Neural crest cell (in vitro differentiated cells): ENCODE data around the gene UGCG. TPM values are rescaled to one million over a fixed set of nuclear protein-coding genes. Genes with fewer than 3 reads are reported as not detected.

Source experiments
- DNase-seq: peaks from one replicate; pipeline ENCODE4 v3.0.0; 2021; ENCODE audit warnings: low read depth, mixed read lengths, low spot score
- H3K27ac Mint-ChIP-seq: one replicate; pipeline ENCODE4 v1.8.0; 2021; ENCODE audit warnings: mild to moderate bottlenecking, mixed read lengths; ENCODE audit not compliant: unreplicated experiment
- H3K27me3 Mint-ChIP-seq: 2 replicates; pipeline ENCODE4 v1.8.0; 2021; ENCODE audit warnings: low read depth, mild to moderate bottlenecking, mixed read lengths
- H3K36me3 Mint-ChIP-seq: 2 replicates; pipeline ENCODE4 v1.8.0; 2021; ENCODE audit warnings: low read depth, mild to moderate bottlenecking, mixed read lengths
- H3K4me1 Mint-ChIP-seq: 2 replicates; pipeline ENCODE4 v1.8.0; 2021; ENCODE audit warnings: mixed read lengths
- H3K4me3 Mint-ChIP-seq: one replicate; pipeline ENCODE4 v1.8.0; 2021; ENCODE audit warnings: mild to moderate bottlenecking, mixed read lengths
- H3K9me3 Mint-ChIP-seq: 2 replicates; pipeline ENCODE4 v1.8.0; 2021; ENCODE audit warnings: mixed read lengths
- CTCF ChIP-seq: fragments of 200-600 bp; sonication (generic); conservative IDR thresholded peaks from 2 replicates; pipeline ENCODE4 v1.5.0; 2021; ENCODE audit warnings: antibody characterized with exemption, mild to moderate bottlenecking
- total RNA-seq: library from RNA; stranded (reverse); gene quantifications from 2 replicates; pipeline ENCODE4 v1.2.1, GENCODE V29; 2021

Gene UGCG
- total RNA-seq, 1 donor from 2014 or later = 21.2 TPM

GRCh38 chr9:111922324-111923013, 25.9 kb downstream of the UGCG start:
- no peaks in the 10 kb centered on the region for H3K9me3 Mint-ChIP-seq
- H3K27me3 Mint-ChIP-seq = no peaks in the 10 kb centered on the region
- no peaks in the 10 kb centered on the region for H3K4me1 Mint-ChIP-seq
- TF ChIP-seq CTCF = no peak
- H3K27ac Mint-ChIP-seq = no peak overlapping the region
- H3K4me3 Mint-ChIP-seq = no peak overlapping the region
- DNase-seq = no peak
- peaks cover 5% of the 10 kb centered on the region for H3K36me3 Mint-ChIP-seq

GRCh38 chr9:111924281-111924680, 27.7 kb downstream of the UGCG start:
- DNase-seq = no peak
- no peak for TF ChIP-seq CTCF
- Mint-ChIP-seq H3K4me3 (no peak overlapping the region), H3K9me3 (no peaks in the 10 kb centered on the region), H3K36me3 (peaks cover 7% of the 10 kb centered on the region), H3K27me3 (no peaks in the 10 kb centered on the region), H3K27ac (no peak overlapping the region), H3K4me1 (no peaks in the 10 kb centered on the region)

- H3K27me3 Mint-ChIP-seq = no peaks in the 10 kb centered on the region
- H3K4me1 Mint-ChIP-seq = no peaks in the 10 kb centered on the region
- no peak overlapping the region for H3K27ac Mint-ChIP-seq
- peaks cover 4% of the 10 kb centered on the region for H3K36me3 Mint-ChIP-seq
- no peak overlapping the region for H3K4me3 Mint-ChIP-seq
- TF ChIP-seq CTCF = no peak
- no peak for DNase-seq
- no peaks in the 10 kb centered on the region for H3K9me3 Mint-ChIP-seq
Measured at GRCh38 chr9:111925017-111925770, 28.6 kb downstream of the UGCG start.

GRCh38 chr9:111925784-111926183, 29.2 kb downstream of the UGCG start:
- no peak for DNase-seq
- H3K27ac Mint-ChIP-seq = no peak overlapping the region
- TF ChIP-seq CTCF = no peak
- no peaks in the 10 kb centered on the region for H3K4me1 Mint-ChIP-seq
- H3K4me3 Mint-ChIP-seq = no peak overlapping the region
- no peaks in the 10 kb centered on the region for H3K9me3 Mint-ChIP-seq
- H3K27me3 Mint-ChIP-seq = no peaks in the 10 kb centered on the region
- H3K36me3 Mint-ChIP-seq = peaks cover 4% of the 10 kb centered on the region

GRCh38 chr9:111926421-111926875, 29.8 kb downstream of the UGCG start:
- H3K36me3 Mint-ChIP-seq = peaks cover 4% of the 10 kb centered on the region
- H3K9me3 Mint-ChIP-seq = no peaks in the 10 kb centered on the region
- no peak for TF ChIP-seq CTCF
- no peaks in the 10 kb centered on the region for H3K4me1 Mint-ChIP-seq
- no peak for DNase-seq
- no peaks in the 10 kb centered on the region for H3K27me3 Mint-ChIP-seq
- H3K27ac Mint-ChIP-seq = no peak overlapping the region
- no peak overlapping the region for H3K4me3 Mint-ChIP-seq
